ENCODE results near the gene RSPH1. TPM values are rescaled to one million over a fixed set of nuclear protein-coding genes. Genes with fewer than 3 reads are reported as not detected.

RSPH1 gene
- total RNA-seq, 2 donors from 2014 or later = 0.47 TPM; not detected in 1

GRCh38 chr21:42484966-42485365 lies 11.1 kb downstream of the RSPH1 start:
- Mint-ChIP-seq H3K27ac (no peak overlapping the region), H3K4me3 (no peak overlapping the region), H3K27me3 (peaks cover 29% of the 10 kb centered on the region), H3K36me3 (ENCODE audit: low read depth) (peaks cover under 1% of the 10 kb centered on the region), H3K4me1 (peaks cover 6% of the 10 kb centered on the region)
- DNase-seq (no peak), ATAC-seq (no peak)
- no peaks in the 10 kb centered on the region for H3K9me3 ChIP-seq (ENCODE audit: control insufficient read depth, low read length, poor library complexity, severe bottlenecking)

DNA sequence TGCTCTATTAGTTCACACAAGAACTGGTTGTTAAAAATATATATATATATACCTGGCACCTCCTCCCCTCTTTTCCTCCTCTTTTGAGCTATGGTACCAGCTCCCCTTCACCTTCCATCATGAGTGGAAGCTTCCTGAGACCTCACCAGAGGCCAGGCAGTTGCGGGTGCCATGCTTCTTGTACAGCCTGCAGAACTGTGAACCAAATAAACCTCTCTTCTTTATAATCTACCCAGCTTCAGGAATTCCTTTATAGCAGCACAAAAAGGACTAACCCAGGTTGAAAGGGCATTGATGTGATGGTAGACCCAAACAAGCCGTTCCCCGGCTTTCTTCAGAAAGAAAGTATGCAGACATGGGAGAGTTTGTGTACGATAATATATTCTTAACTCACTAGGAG lies 14.9 kb downstream of the RSPH1 start:
- Mint-ChIP-seq H3K4me3 (no peak overlapping the region), H3K27me3 (peaks cover 21% of the 10 kb centered on the region), H3K27ac (no peak overlapping the region), H3K36me3 (ENCODE audit: low read depth) (peaks cover 2% of the 10 kb centered on the region), H3K4me1 (peaks cover 5% of the 10 kb centered on the region)
- H3K9me3 ChIP-seq (ENCODE audit: control insufficient read depth, low read length, poor library complexity, severe bottlenecking) = no peaks in the 10 kb centered on the region
- DNase-seq (no peak), ATAC-seq (no peak)

GRCh38 chr21:42480736-42481135 lies 15.3 kb downstream of the RSPH1 start:
- H3K4me1 Mint-ChIP-seq = peaks cover 5% of the 10 kb centered on the region
- H3K27ac Mint-ChIP-seq = no peak overlapping the region
- peaks cover 18% of the 10 kb centered on the region for H3K27me3 Mint-ChIP-seq
- no peak overlapping the region for H3K4me3 Mint-ChIP-seq
- H3K36me3 Mint-ChIP-seq (ENCODE audit: low read depth) = peaks cover 2% of the 10 kb centered on the region
- ATAC-seq (no peak), DNase-seq (no peak)
- H3K9me3 ChIP-seq (ENCODE audit: control insufficient read depth, low read length, poor library complexity, severe bottlenecking) = no peaks in the 10 kb centered on the region

GRCh38 chr21:42479582-42479981 lies 16.4 kb downstream of the RSPH1 start:
- H3K27me3 Mint-ChIP-seq = peaks cover 13% of the 10 kb centered on the region
- peaks cover 7% of the 10 kb centered on the region for H3K4me1 Mint-ChIP-seq
- H3K4me3 Mint-ChIP-seq = no peak overlapping the region
- no peak overlapping the region for H3K27ac Mint-ChIP-seq
- DNase-seq = no peak
- H3K36me3 Mint-ChIP-seq (ENCODE audit: low read depth) = peaks cover 2% of the 10 kb centered on the region
- no peak for ATAC-seq
- H3K9me3 ChIP-seq (ENCODE audit: control insufficient read depth, low read length, poor library complexity, severe bottlenecking) = no peaks in the 10 kb centered on the region

GRCh38 chr21:42478504-42478903 lies 17.5 kb downstream of the RSPH1 start:
- Mint-ChIP-seq H3K27ac (no peak overlapping the region), H3K4me3 (no peak overlapping the region), H3K36me3 (ENCODE audit: low read depth) (peaks cover 5% of the 10 kb centered on the region), H3K4me1 (peaks cover 11% of the 10 kb centered on the region), H3K27me3 (peaks cover 17% of the 10 kb centered on the region)
- no peak for ATAC-seq
- H3K9me3 ChIP-seq (ENCODE audit: control insufficient read depth, low read length, poor library complexity, severe bottlenecking) = no peaks in the 10 kb centered on the region
- DNase-seq = no peak

GRCh38 chr21:42476388-42477331 lies 19.4 kb downstream of the RSPH1 start:
- peak overlapping the region; percentile 24 for H3K27ac Mint-ChIP-seq
- H3K27me3 Mint-ChIP-seq = peaks cover 22% of the 10 kb centered on the region
- ATAC-seq = no peak
- DNase-seq = no peak
- no peaks in the 10 kb centered on the region for H3K9me3 ChIP-seq (ENCODE audit: control insufficient read depth, low read length, poor library complexity, severe bottlenecking)
- peaks cover 5% of the 10 kb centered on the region for H3K36me3 Mint-ChIP-seq (ENCODE audit: low read depth)
- peaks cover 12% of the 10 kb centered on the region for H3K4me1 Mint-ChIP-seq
- H3K4me3 Mint-ChIP-seq = no peak overlapping the region

- peaks cover 14% of the 10 kb centered on the region for H3K4me1 Mint-ChIP-seq
- no peaks in the 10 kb centered on the region for H3K9me3 ChIP-seq (ENCODE audit: control insufficient read depth, low read length, poor library complexity, severe bottlenecking)
- no peak overlapping the region for H3K4me3 Mint-ChIP-seq
- no peak overlapping the region for H3K27ac Mint-ChIP-seq
- peaks cover 27% of the 10 kb centered on the region for H3K27me3 Mint-ChIP-seq
- peaks cover 5% of the 10 kb centered on the region for H3K36me3 Mint-ChIP-seq (ENCODE audit: low read depth)
- DNase-seq (no peak), ATAC-seq (no peak)
Observed at GRCh38 chr21:42475526-42476387, 20.3 kb downstream of the RSPH1 start.

- no peaks in the 10 kb centered on the region for H3K9me3 ChIP-seq (ENCODE audit: control insufficient read depth, low read length, poor library complexity, severe bottlenecking)
- peak overlapping the region; percentile 51 for H3K27ac Mint-ChIP-seq
- ATAC-seq (no peak), DNase-seq (no peak)
- peaks cover 27% of the 10 kb centered on the region for H3K27me3 Mint-ChIP-seq
- peaks cover 13% of the 10 kb centered on the region for H3K4me1 Mint-ChIP-seq
- H3K4me3 Mint-ChIP-seq = no peak overlapping the region
- H3K36me3 Mint-ChIP-seq (ENCODE audit: low read depth) = peaks cover 5% of the 10 kb centered on the region
Observed at GRCh38 chr21:42475036-42475435, 21.0 kb downstream of the RSPH1 start.

DNA sequence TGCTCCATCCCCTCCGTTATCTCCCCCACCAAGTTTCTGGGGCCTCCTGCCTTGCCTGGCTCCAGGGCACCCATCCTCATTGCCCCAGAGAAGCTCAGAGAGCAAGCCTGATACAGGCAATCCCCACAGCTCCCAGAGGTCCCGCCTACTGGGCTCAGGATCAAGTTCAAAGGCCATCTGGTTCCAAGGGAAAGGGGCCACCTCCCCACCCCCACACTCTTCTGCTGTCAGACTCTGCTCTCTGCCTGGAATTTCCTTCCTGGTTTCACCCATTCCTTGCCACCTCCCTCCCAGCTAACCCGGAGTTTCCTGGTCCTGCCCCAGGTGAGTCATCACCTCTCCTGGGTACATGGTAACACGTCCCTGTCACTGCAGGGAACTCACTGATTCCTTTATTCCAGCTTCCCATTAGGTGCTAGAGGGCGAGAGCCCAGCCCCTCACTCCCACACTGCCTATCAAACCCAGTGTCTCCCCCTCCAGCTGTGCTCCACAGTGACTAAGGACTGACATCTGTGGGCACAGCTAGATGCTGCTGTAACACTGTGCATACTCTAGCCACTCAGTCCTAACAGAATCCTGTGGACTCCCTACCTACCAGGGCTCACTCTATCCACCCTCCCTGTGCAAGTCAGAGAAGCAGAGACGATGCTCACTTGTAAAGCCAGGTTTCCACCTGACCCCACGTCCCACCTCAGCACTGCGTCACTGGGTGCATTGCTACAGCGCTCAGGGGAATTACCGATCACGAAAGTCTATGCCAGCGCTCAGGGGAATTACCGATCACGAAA lies 21.8 kb downstream of the RSPH1 start:
- peak overlapping the region; percentile 76 for H3K27ac Mint-ChIP-seq
- H3K27me3 Mint-ChIP-seq = peaks cover 22% of the 10 kb centered on the region
- peaks cover 11% of the 10 kb centered on the region for H3K4me1 Mint-ChIP-seq
- DNase-seq (no peak), ATAC-seq (peak; percentile 89)
- no peaks in the 10 kb centered on the region for H3K9me3 ChIP-seq (ENCODE audit: control insufficient read depth, low read length, poor library complexity, severe bottlenecking)
- peak overlapping the region; percentile 63 for H3K4me3 Mint-ChIP-seq
- H3K36me3 Mint-ChIP-seq (ENCODE audit: low read depth) = peaks cover 3% of the 10 kb centered on the region

- Mint-ChIP-seq H3K27ac (peak overlapping the region; percentile 76), H3K36me3 (ENCODE audit: low read depth) (peaks cover 3% of the 10 kb centered on the region), H3K27me3 (peaks cover 22% of the 10 kb centered on the region), H3K4me3 (no peak overlapping the region), H3K4me1 (peaks cover 9% of the 10 kb centered on the region)
- no peak for ATAC-seq
- no peak for DNase-seq
- no peaks in the 10 kb centered on the region for H3K9me3 ChIP-seq (ENCODE audit: control insufficient read depth, low read length, poor library complexity, severe bottlenecking)
Observed at GRCh38 chr21:42473498-42474042, 22.5 kb downstream of the RSPH1 start.

GRCh38 chr21:42472521-42472920 lies 23.5 kb downstream of the RSPH1 start:
- DNase-seq = no peak
- no peak for ATAC-seq
- peaks cover 11% of the 10 kb centered on the region for H3K4me1 Mint-ChIP-seq
- no peaks in the 10 kb centered on the region for H3K9me3 ChIP-seq (ENCODE audit: control insufficient read depth, low read length, poor library complexity, severe bottlenecking)
- no peak overlapping the region for H3K27ac Mint-ChIP-seq
- H3K4me3 Mint-ChIP-seq = no peak overlapping the region
- peaks cover 3% of the 10 kb centered on the region for H3K36me3 Mint-ChIP-seq (ENCODE audit: low read depth)
- H3K27me3 Mint-ChIP-seq = peaks cover 22% of the 10 kb centered on the region

- peaks cover 22% of the 10 kb centered on the region for H3K27me3 Mint-ChIP-seq
- H3K27ac Mint-ChIP-seq = peak overlapping the region; percentile 43
- peaks cover 3% of the 10 kb centered on the region for H3K36me3 Mint-ChIP-seq (ENCODE audit: low read depth)
Observed at GRCh38 chr21:42471716-42472330, 24.2 kb downstream of the RSPH1 start.

More at GRCh38 chr21:42471716-42472330, 24.2 kb downstream of the RSPH1 start:
- H3K9me3 ChIP-seq (ENCODE audit: control insufficient read depth, low read length, poor library complexity, severe bottlenecking) = no peaks in the 10 kb centered on the region
- ATAC-seq = no peak
- no peak for DNase-seq
- Mint-ChIP-seq H3K4me3 (no peak overlapping the region), H3K4me1 (peaks cover 16% of the 10 kb centered on the region)
